Measurements from ENCODE around the gene SDK2. TPM values are rescaled to one million over a fixed set of nuclear protein-coding genes. Genes with fewer than 3 reads are reported as not detected.

The SDK2 gene
- total RNA-seq, 1 experiment from 2014 or later: not detected

DNA sequence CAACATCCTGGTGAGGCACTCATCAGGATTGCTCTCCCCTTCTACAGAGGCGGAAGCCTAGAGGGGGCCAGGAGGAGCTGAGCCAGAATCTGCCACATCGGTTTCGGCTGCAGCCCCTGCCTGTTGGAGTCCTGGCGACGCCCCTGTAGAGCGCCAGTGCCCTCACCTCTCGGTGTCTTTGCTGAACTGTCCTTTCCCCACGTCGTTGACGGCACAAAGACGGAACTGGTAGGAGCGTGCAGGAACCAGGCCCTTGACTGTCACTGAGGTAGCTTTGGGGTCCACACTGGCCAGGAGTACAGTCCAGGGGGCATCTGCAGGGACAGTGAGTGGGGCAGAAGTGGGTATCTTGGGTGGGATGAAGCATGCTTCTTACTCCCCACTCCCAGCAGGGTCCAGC is 222.1 kb downstream of the SDK2 start:
- H3K27me3 ChIP-seq (ENCODE audit: low read length): no peaks in the 10 kb centered on the region
- no peaks in the 10 kb centered on the region for H3K79me2 ChIP-seq (ENCODE audit: low read length)
- no peak overlapping the region for H3K4me3 ChIP-seq (ENCODE audit: low read length)
- no peaks in the 10 kb centered on the region for H3K4me1 ChIP-seq (ENCODE audit: low read length)
- H3K9ac ChIP-seq (ENCODE audit: low read length): no peak overlapping the region
- H3K4me2 ChIP-seq (ENCODE audit: low read depth, low read length, poor library complexity, severe bottlenecking): no peak overlapping the region
- no peak overlapping the region for H3K27ac ChIP-seq (ENCODE audit: low read length)
- no peak for DNase-seq
- no peaks in the 10 kb centered on the region for H3K9me2 ChIP-seq (replicated peaks; ENCODE audit: insufficient read depth, low read length)
- no peaks in the 10 kb centered on the region for H3K9me3 ChIP-seq (ENCODE audit: low read length)
- no peaks in the 10 kb centered on the region for H3K36me3 ChIP-seq (ENCODE audit: insufficient read depth, low read length)
- H2AFZ ChIP-seq (ENCODE audit: low read length): no peak overlapping the region
- H4K20me1 ChIP-seq (ENCODE audit: insufficient read depth, low read depth, low read length): no peaks in the 10 kb centered on the region

DNA sequence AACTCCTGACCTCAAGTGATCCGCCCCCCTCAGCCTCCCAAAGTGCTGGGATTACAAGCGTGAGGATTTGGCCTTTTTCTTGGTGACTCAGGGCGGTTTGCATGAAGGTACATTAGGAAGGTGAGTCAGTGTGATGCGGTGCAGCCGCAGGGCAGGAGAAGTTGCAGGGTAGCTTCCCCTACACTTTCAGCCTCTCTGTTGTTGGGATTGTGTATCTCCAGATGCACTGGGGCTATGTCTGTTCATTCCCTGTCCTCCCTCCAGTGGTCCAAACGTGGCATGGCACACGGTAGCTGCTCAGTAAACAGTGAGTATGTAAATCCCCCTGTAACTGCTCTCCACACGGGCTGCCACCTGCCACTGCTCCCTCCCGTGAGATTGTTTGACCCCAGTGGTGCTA is 223.3 kb downstream of the SDK2 start:
- Histone ChIP-seq H3K4me2 (ENCODE audit: low read depth, low read length, poor library complexity, severe bottlenecking) (no peak overlapping the region), H3K27me3 (ENCODE audit: low read length) (no peaks in the 10 kb centered on the region), H3K9ac (ENCODE audit: low read length) (no peak overlapping the region), H3K79me2 (ENCODE audit: low read length) (no peaks in the 10 kb centered on the region), H3K4me3 (ENCODE audit: low read length) (no peak overlapping the region), H3K9me2 (replicated peaks; ENCODE audit: insufficient read depth, low read length) (no peaks in the 10 kb centered on the region), H3K9me3 (ENCODE audit: low read length) (no peaks in the 10 kb centered on the region), H3K27ac (ENCODE audit: low read length) (no peak overlapping the region), H2AFZ (ENCODE audit: low read length) (no peak overlapping the region), H3K4me1 (ENCODE audit: low read length) (no peaks in the 10 kb centered on the region), H4K20me1 (ENCODE audit: insufficient read depth, low read depth, low read length) (no peaks in the 10 kb centered on the region), H3K36me3 (ENCODE audit: insufficient read depth, low read length) (no peaks in the 10 kb centered on the region)
- DNase-seq: no peak

DNA sequence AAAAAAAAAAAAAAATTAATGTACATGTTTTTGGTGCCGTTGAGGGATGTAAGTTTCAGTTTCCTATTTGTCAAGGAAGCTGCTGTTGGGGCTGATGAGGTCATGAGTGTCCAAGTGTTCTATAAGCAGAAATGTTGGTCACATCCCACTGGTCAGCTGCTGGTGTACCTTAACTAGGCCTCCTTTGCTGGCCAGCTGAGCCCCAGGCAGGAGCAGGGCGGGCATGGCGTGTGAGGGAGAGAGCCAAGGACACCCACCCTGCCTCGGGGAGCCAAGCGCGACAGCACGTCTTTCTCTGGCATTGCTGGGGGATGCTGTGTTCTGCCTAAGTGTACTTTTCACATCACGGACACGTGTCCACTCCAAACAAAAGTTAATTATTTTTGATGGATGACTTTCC is 224.4 kb downstream of the SDK2 start:
- Histone ChIP-seq H2AFZ (ENCODE audit: low read length) (no peak overlapping the region), H3K79me2 (ENCODE audit: low read length) (no peaks in the 10 kb centered on the region), H3K9me2 (replicated peaks; ENCODE audit: insufficient read depth, low read length) (no peaks in the 10 kb centered on the region), H3K36me3 (ENCODE audit: insufficient read depth, low read length) (no peaks in the 10 kb centered on the region), H3K4me1 (ENCODE audit: low read length) (no peaks in the 10 kb centered on the region), H3K4me2 (ENCODE audit: low read depth, low read length, poor library complexity, severe bottlenecking) (no peak overlapping the region), H3K4me3 (ENCODE audit: low read length) (no peak overlapping the region), H3K27ac (ENCODE audit: low read length) (no peak overlapping the region), H4K20me1 (ENCODE audit: insufficient read depth, low read depth, low read length) (no peaks in the 10 kb centered on the region), H3K9me3 (ENCODE audit: low read length) (no peaks in the 10 kb centered on the region), H3K27me3 (ENCODE audit: low read length) (no peaks in the 10 kb centered on the region), H3K9ac (ENCODE audit: low read length) (no peak overlapping the region)
- no peak for DNase-seq

DNA sequence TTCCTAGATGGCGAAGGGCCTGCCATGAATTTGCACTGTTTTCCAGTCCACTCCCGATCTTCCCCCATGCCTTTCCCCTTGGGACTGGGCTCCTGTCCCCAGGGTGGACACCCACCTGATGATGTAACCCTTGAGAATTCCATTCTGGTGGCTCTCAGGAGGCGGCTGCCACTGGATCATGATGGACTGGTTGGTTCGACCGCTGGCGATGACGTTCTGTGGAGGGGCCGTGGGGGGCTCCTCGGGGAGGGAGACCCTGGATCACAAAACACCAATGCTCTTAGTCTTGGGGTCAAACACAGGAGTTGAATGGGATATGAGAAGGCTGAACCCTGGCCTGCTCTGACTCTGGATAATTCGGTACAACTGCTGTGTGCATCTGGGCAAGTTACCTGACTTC is 225.2 kb downstream of the SDK2 start:
- Histone ChIP-seq H3K79me2 (ENCODE audit: low read length) (no peaks in the 10 kb centered on the region), H3K4me3 (ENCODE audit: low read length) (no peak overlapping the region), H3K9ac (ENCODE audit: low read length) (no peak overlapping the region), H4K20me1 (ENCODE audit: insufficient read depth, low read depth, low read length) (no peaks in the 10 kb centered on the region), H2AFZ (ENCODE audit: low read length) (no peak overlapping the region), H3K9me3 (ENCODE audit: low read length) (no peaks in the 10 kb centered on the region), H3K27ac (ENCODE audit: low read length) (no peak overlapping the region), H3K36me3 (ENCODE audit: insufficient read depth, low read length) (no peaks in the 10 kb centered on the region), H3K4me1 (ENCODE audit: low read length) (no peaks in the 10 kb centered on the region), H3K9me2 (replicated peaks; ENCODE audit: insufficient read depth, low read length) (no peaks in the 10 kb centered on the region), H3K4me2 (ENCODE audit: low read depth, low read length, poor library complexity, severe bottlenecking) (no peak overlapping the region), H3K27me3 (ENCODE audit: low read length) (no peaks in the 10 kb centered on the region)
- DNase-seq: no peak

DNA sequence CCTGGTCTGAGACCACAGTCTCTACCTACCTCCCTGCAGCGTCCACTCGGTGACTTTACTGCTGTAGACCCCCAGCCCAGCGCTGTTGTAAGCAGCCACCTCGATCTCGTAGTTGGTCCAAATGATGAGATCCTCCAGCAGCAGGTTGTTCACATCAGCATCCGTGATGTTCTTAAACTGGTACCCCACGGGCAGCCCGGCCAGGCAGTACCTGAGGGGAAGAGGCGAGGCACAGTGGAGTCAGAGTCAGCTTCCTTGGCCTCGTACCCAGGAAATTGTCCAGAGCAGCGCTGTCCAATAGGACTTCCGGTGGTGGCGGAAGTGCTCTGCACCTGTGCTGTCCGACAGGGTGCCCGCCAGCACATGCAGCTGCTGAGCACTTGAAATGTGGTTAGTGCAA is 228.5 kb downstream of the SDK2 start:
- no peak overlapping the region for H3K9ac ChIP-seq (ENCODE audit: low read length)
- H3K4me2 ChIP-seq (ENCODE audit: low read depth, low read length, poor library complexity, severe bottlenecking): no peak overlapping the region
- H3K36me3 ChIP-seq (ENCODE audit: insufficient read depth, low read length): no peaks in the 10 kb centered on the region
- DNase-seq: no peak
- no peaks in the 10 kb centered on the region for H3K9me3 ChIP-seq (ENCODE audit: low read length)
- no peak overlapping the region for H3K27ac ChIP-seq (ENCODE audit: low read length)
- H2AFZ ChIP-seq (ENCODE audit: low read length): no peak overlapping the region
- H3K79me2 ChIP-seq (ENCODE audit: low read length): no peaks in the 10 kb centered on the region
- no peaks in the 10 kb centered on the region for H4K20me1 ChIP-seq (ENCODE audit: insufficient read depth, low read depth, low read length)
- no peaks in the 10 kb centered on the region for H3K9me2 ChIP-seq (replicated peaks; ENCODE audit: insufficient read depth, low read length)
- no peaks in the 10 kb centered on the region for H3K4me1 ChIP-seq (ENCODE audit: low read length)
- no peaks in the 10 kb centered on the region for H3K27me3 ChIP-seq (ENCODE audit: low read length)
- no peak overlapping the region for H3K4me3 ChIP-seq (ENCODE audit: low read length)

DNA sequence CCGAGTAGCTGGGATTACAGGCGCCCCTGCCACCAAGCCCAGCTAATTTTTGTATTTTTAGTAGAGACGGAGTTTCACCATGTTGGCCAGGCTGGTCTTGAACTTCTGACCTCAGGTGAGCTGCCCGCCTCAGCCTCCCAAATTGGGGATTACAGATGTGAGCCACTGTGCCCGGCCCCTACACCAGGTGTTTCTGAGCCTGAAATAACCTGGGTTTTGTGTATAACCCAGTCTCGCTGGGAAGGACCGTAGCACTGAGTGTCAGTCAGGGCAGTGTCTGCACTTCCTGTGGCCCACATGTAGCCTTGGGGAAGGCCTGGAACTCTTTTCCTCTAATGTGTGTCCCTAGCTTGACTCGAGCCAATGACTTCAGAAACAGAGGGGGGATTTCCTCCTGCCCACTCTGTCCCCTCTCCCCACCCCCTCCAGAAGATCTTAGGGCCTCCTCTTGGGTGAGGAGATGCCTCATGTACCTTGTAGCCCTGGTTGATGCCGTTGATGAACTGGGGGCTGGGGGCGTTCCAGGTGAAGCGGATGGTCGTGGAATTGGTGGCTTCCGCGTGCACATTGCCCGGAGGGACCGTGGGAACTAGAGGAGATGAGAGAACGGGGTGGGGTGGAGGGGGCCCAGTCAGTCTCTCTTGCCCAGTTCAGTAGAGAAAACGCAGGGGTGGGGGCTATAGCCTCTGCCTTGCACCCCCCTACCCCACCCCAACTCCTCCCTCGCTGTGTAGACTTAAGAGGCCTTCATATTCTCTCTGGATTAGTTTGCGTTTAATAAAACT is 229.9 kb downstream of the SDK2 start:
- no peaks in the 10 kb centered on the region for H3K4me1 ChIP-seq (ENCODE audit: low read length)
- H3K9me3 ChIP-seq (ENCODE audit: low read length): no peaks in the 10 kb centered on the region
- H3K27me3 ChIP-seq (ENCODE audit: low read length): no peaks in the 10 kb centered on the region
- no peak overlapping the region for H3K4me3 ChIP-seq (ENCODE audit: low read length)
- H3K36me3 ChIP-seq (ENCODE audit: insufficient read depth, low read length): no peaks in the 10 kb centered on the region
- H3K4me2 ChIP-seq (ENCODE audit: low read depth, low read length, poor library complexity, severe bottlenecking): no peak overlapping the region
- H3K9me2 ChIP-seq (replicated peaks; ENCODE audit: insufficient read depth, low read length): no peaks in the 10 kb centered on the region
- no peak overlapping the region for H3K27ac ChIP-seq (ENCODE audit: low read length)
- no peak for DNase-seq
- H4K20me1 ChIP-seq (ENCODE audit: insufficient read depth, low read depth, low read length): no peaks in the 10 kb centered on the region
- no peak overlapping the region for H2AFZ ChIP-seq (ENCODE audit: low read length)
- H3K79me2 ChIP-seq (ENCODE audit: low read length): no peaks in the 10 kb centered on the region
- H3K9ac ChIP-seq (ENCODE audit: low read length): no peak overlapping the region

DNA sequence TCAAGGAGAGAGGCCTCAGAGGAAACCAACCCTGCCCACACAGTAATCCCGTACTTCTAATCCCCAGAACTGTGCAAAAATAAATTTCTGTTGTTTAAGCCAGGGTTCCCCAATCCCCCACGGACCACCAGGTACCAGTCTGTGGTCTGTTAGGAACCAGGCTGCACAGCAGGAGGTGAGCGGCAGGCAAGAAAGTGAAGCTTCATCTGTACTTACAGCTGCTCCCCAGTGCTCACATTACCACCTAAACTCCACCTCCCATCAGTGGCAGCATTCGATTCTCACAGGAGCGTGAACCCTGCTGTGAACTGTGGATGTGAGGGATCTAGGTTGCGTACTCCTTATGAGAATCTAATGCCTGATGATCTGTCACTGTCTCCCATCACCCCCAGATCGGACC is 231.3 kb downstream of the SDK2 start:
- Histone ChIP-seq H3K4me1 (ENCODE audit: low read length) (no peaks in the 10 kb centered on the region), H3K36me3 (ENCODE audit: insufficient read depth, low read length) (no peaks in the 10 kb centered on the region), H3K4me2 (ENCODE audit: low read depth, low read length, poor library complexity, severe bottlenecking) (no peak overlapping the region), H3K27me3 (ENCODE audit: low read length) (no peaks in the 10 kb centered on the region), H2AFZ (ENCODE audit: low read length) (no peak overlapping the region), H3K9me3 (ENCODE audit: low read length) (no peaks in the 10 kb centered on the region), H3K27ac (ENCODE audit: low read length) (no peak overlapping the region), H3K79me2 (ENCODE audit: low read length) (no peaks in the 10 kb centered on the region), H3K9me2 (replicated peaks; ENCODE audit: insufficient read depth, low read length) (no peaks in the 10 kb centered on the region), H3K9ac (ENCODE audit: low read length) (no peak overlapping the region), H3K4me3 (ENCODE audit: low read length) (no peak overlapping the region), H4K20me1 (ENCODE audit: insufficient read depth, low read depth, low read length) (no peaks in the 10 kb centered on the region)
- DNase-seq: no peak

DNA sequence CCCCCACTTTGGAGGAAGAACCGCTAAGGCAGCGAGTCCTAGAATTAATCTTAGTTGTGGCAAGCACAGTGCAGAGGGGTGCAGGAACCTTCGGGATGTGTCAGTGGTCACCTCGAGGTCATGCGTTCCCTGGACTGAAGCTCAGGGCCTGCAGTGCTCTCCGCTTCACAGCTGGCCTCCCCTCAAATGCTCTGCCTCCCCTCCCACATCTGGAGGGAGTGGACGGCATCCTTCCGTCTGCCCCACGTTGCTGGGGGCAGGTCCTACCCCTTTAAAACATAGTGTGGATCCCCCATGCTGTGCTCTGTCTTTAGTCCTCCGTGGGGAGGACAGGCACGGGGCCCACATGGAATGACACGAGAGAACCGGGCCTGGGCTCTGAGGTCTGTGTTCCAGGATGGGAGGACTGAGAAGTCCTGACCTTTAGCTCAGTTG is 232.9 kb downstream of the SDK2 start:
- Histone ChIP-seq H3K36me3 (ENCODE audit: insufficient read depth, low read length) (no peaks in the 10 kb centered on the region), H3K27me3 (ENCODE audit: low read length) (no peaks in the 10 kb centered on the region), H3K9ac (ENCODE audit: low read length) (no peak overlapping the region), H3K4me2 (ENCODE audit: low read depth, low read length, poor library complexity, severe bottlenecking) (no peak overlapping the region), H3K9me3 (ENCODE audit: low read length) (no peaks in the 10 kb centered on the region), H3K79me2 (ENCODE audit: low read length) (no peaks in the 10 kb centered on the region), H3K9me2 (replicated peaks; ENCODE audit: insufficient read depth, low read length) (no peaks in the 10 kb centered on the region), H3K27ac (ENCODE audit: low read length) (no peak overlapping the region), H4K20me1 (ENCODE audit: insufficient read depth, low read depth, low read length) (no peaks in the 10 kb centered on the region), H2AFZ (ENCODE audit: low read length) (no peak overlapping the region), H3K4me1 (ENCODE audit: low read length) (no peaks in the 10 kb centered on the region), H3K4me3 (ENCODE audit: low read length) (no peak overlapping the region)
- no peak for DNase-seq

All from Karpas-422 (cell line).